ENCODE data around the gene NPAS3.

Gene NPAS3

GRCh38 chr14:33851931-33852330 lies 913.3 kb downstream of the NPAS3 start:
- DNase-seq (ENCODE audit: low read depth): no peak
- no peak for TF ChIP-seq CTCF (IDR thresholded peaks at IDR 0.05; ENCODE audit: low read depth, low read length, missing control alignments)
- in situ Hi-C loops (cut with HindIII; ENCODE audit: low sequenced_read_pairs): no loop called here
- H3K4me3 ChIP-seq (ENCODE audit: low read depth, low read length): no peak overlapping the region

All from astrocyte of the cerebellum (primary cell).